WTC11 (cell line): ENCODE measurements around the gene PTPA. TPM values are rescaled to one million over a fixed set of nuclear protein-coding genes. Genes with fewer than 3 reads are reported as not detected.

Experiments used
- ATAC-seq: fragments of 200-7000 bp; cut with Tn5 transposase; 2 replicates; pipeline ENCODE4 v1.10.0; 2021; ENCODE audit warnings: mild to moderate bottlenecking, moderate library complexity
- CTCF ChIA-PET: fragments of 300-600 bp; sonication (Branson Sonifier 250); formaldehyde crosslinking; loops from one replicate; lab custom pipeline; 2021; ENCODE audit warnings: antibody characterized with exemption; lab: Charles Lee
- POLR2A ChIA-PET: fragments of 350-600 bp; sonication (Branson Sonifier 250); formaldehyde crosslinking; loops from one replicate; lab custom pipeline; 2021; ENCODE audit warnings: antibody characterized with exemption; lab: Charles Lee
- DNase-seq: peaks from one replicate; pipeline ENCODE4 v3.0.0; 2021; ENCODE audit warnings: low spot score
- H3K27ac Mint-ChIP-seq: 2 replicates; pipeline ENCODE4 v1.8.0; 2021; ENCODE audit warnings: mixed read lengths
- H3K27me3 Mint-ChIP-seq: 2 replicates; pipeline ENCODE4 v1.8.0; 2021; ENCODE audit warnings: low read depth, mild to moderate bottlenecking, moderate library complexity, mixed read lengths
- H3K36me3 Mint-ChIP-seq: 2 replicates; pipeline ENCODE4 v1.8.0; 2021; ENCODE audit warnings: mixed read lengths
- H3K4me1 Mint-ChIP-seq: 2 replicates; pipeline ENCODE4 v1.8.0; 2022; ENCODE audit warnings: mixed read lengths
- H3K4me3 Mint-ChIP-seq: 2 replicates; pipeline ENCODE4 v1.8.0; 2021; ENCODE audit warnings: mild to moderate bottlenecking, moderate library complexity, mixed read lengths
- H3K9me3 Mint-ChIP-seq: 2 replicates; pipeline ENCODE4 v1.8.0; 2021; ENCODE audit warnings: mixed read lengths
- FOXK1 ChIP-seq: sonication (generic); formaldehyde crosslinking; IDR thresholded peaks from 2 replicates; pipeline ENCODE4 v1.8.0; 2022; ENCODE audit warnings: mild to moderate bottlenecking, moderate library complexity, missing genetic modification reagents
- GRHL2 ChIP-seq: fragments of 250-450 bp; sonication (Bioruptor Pico); IDR thresholded peaks from 2 replicates; pipeline ENCODE4 v1.8.0; 2022; ENCODE audit warnings: mild to moderate bottlenecking, moderate library complexity; ENCODE audit not compliant: insufficient replicate concordance, severe bottlenecking
- GTF2I ChIP-seq: fragments of 250-450 bp; sonication (Bioruptor Pico); conservative IDR thresholded peaks from 2 replicates; pipeline ENCODE4 v1.4.0; 2021; ENCODE audit warnings: mild to moderate bottlenecking
- JAZF1 ChIP-seq: fragments of 250-450 bp; sonication (Bioruptor Pico); IDR thresholded peaks from 2 replicates; pipeline ENCODE4 v1.9.0; 2021; ENCODE audit warnings: moderate library complexity, mild to moderate bottlenecking, inconsistent platforms
- NFATC4 ChIP-seq: fragments of 250-450 bp; sonication (Bioruptor Pico); IDR thresholded peaks from 2 replicates; pipeline ENCODE4 v1.9.0; 2021; ENCODE audit warnings: mild to moderate bottlenecking
- OVOL2 ChIP-seq: fragments of 250-450 bp; sonication (Bioruptor Pico); IDR thresholded peaks from 2 replicates; pipeline ENCODE4 v1.9.0; 2021; ENCODE audit warnings: mild to moderate bottlenecking, borderline replicate concordance
- PREB ChIP-seq: sonication (generic); formaldehyde crosslinking; IDR thresholded peaks from 2 replicates; pipeline ENCODE4 v1.8.1; 2022; ENCODE audit warnings: mild to moderate bottlenecking, missing genetic modification reagents, moderate library complexity, borderline replicate concordance
- SMAD4 ChIP-seq: sonication (generic); formaldehyde crosslinking; IDR thresholded peaks from 2 replicates; pipeline ENCODE4 v1.8.0; 2022; ENCODE audit warnings: mild to moderate bottlenecking, missing genetic modification reagents
- SOX15 ChIP-seq: fragments of 250-450 bp; sonication (Bioruptor Pico); IDR thresholded peaks from 2 replicates; pipeline ENCODE4 v1.9.0; 2021; ENCODE audit warnings: mild to moderate bottlenecking
- ZBTB21 ChIP-seq: sonication (generic); formaldehyde crosslinking; IDR thresholded peaks from 2 replicates; pipeline ENCODE4 v1.8.1; 2023; ENCODE audit warnings: mild to moderate bottlenecking, missing genetic modification reagents, borderline replicate concordance
- ZNF232 ChIP-seq: sonication (generic); formaldehyde crosslinking; IDR thresholded peaks from 2 replicates; pipeline ENCODE4 v1.8.0; 2022; ENCODE audit warnings: mild to moderate bottlenecking, missing genetic modification reagents
- ZNF425 ChIP-seq: fragments of 250-450 bp; sonication (Bioruptor Pico); conservative IDR thresholded peaks from 2 replicates; pipeline ENCODE4 v1.9.0; 2021; ENCODE audit warnings: mild to moderate bottlenecking
- ZNF512 ChIP-seq: sonication (generic); formaldehyde crosslinking; IDR thresholded peaks from 2 replicates; pipeline ENCODE4 v1.8.1; 2022; ENCODE audit warnings: missing genetic modification reagents, borderline replicate concordance
- ZNF671 ChIP-seq: fragments of 250-450 bp; sonication (Bioruptor Pico); IDR thresholded peaks from 2 replicates; pipeline ENCODE4 v1.8.0; 2021; ENCODE audit warnings: mild to moderate bottlenecking
- total RNA-seq: library from RNA; stranded (reverse); gene quantifications from 3 replicates; pipeline ENCODE4 v1.2.3, GENCODE V29; 2021
- TF ChIP-seq, protein P1 (sequence below): sonication (generic); formaldehyde crosslinking; IDR thresholded peaks from 2 replicates; pipeline ENCODE4 v1.8.1; 2023; ENCODE audit warnings: mild to moderate bottlenecking, missing genetic modification reagents
- TF ChIP-seq, protein P2 (sequence below): sonication (generic); formaldehyde crosslinking; IDR thresholded peaks from 2 replicates; pipeline ENCODE4 v1.8.0; 2022; ENCODE audit warnings: mild to moderate bottlenecking, missing genetic modification reagents
- TF ChIP-seq, protein P3 (sequence below): sonication (generic); formaldehyde crosslinking; IDR thresholded peaks from 2 replicates; pipeline ENCODE4 v1.8.0; 2023; ENCODE audit warnings: missing genetic modification reagents

The PTPA gene
- total RNA-seq, 1 experiment from 2014 or later: 186 TPM

GRCh38 chr9:129108805-129109536, 2.2 kb upstream of the PTPA start:
- CTCF ChIA-PET: interaction anchor here (1.3 to 2.5 kb wide), 7 partner anchors 9 to 517 kb away, joined by 3 to 13 read pairs (median 5); partner anchors contain the start of genes NTMT1 and SH3GLB2
- DNase-seq (no peak), ATAC-seq (no peak)
- H3K27ac Mint-ChIP-seq: no peak overlapping the region
- peaks cover 17% of the 10 kb centered on the region for H3K27me3 Mint-ChIP-seq
- no peaks in the 10 kb centered on the region for H3K36me3 Mint-ChIP-seq
- H3K4me3 Mint-ChIP-seq: peak overlapping the region; percentile 65
- TF ChIP-seq ZNF512 (CRISPR knock-in tag) (no peak), ZNF232 (CRISPR knock-in tag) (no peak), FOXK1 (CRISPR knock-in tag) (no peak), SOX15 (no peak), OVOL2 (CRISPR knock-in tag) (no peak), JAZF1 (CRISPR knock-in tag) (no peak), NFATC4 (CRISPR knock-in tag) (no peak), ZNF671 (CRISPR knock-in tag) (no peak), PREB (CRISPR knock-in tag) (no peak), ZNF425 (CRISPR knock-in tag) (no peak), GTF2I (CRISPR knock-in tag) (no peak), ZBTB21 (no peak), GRHL2 (no peak), SMAD4 (CRISPR knock-in tag) (no peak)
- TF ChIP-seq, protein P1, sequence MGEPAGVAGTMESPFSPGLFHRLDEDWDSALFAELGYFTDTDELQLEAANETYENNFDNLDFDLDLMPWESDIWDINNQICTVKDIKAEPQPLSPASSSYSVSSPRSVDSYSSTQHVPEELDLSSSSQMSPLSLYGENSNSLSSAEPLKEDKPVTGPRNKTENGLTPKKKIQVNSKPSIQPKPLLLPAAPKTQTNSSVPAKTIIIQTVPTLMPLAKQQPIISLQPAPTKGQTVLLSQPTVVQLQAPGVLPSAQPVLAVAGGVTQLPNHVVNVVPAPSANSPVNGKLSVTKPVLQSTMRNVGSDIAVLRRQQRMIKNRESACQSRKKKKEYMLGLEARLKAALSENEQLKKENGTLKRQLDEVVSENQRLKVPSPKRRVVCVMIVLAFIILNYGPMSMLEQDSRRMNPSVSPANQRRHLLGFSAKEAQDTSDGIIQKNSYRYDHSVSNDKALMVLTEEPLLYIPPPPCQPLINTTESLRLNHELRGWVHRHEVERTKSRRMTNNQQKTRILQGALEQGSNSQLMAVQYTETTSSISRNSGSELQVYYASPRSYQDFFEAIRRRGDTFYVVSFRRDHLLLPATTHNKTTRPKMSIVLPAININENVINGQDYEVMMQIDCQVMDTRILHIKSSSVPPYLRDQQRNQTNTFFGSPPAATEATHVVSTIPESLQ (CRISPR knock-in tag): no peak
- TF ChIP-seq, protein P2, sequence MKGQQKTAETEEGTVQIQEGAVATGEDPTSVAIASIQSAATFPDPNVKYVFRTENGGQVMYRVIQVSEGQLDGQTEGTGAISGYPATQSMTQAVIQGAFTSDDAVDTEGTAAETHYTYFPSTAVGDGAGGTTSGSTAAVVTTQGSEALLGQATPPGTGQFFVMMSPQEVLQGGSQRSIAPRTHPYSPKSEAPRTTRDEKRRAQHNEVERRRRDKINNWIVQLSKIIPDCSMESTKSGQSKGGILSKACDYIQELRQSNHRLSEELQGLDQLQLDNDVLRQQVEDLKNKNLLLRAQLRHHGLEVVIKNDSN: no peak
- H3K9me3 Mint-ChIP-seq: no peaks in the 10 kb centered on the region
- POLR2A ChIA-PET: interaction anchor here (0.5 to 1.6 kb wide), 3 partner anchors 18 to 203 kb away, joined by 3 read pairs; no protein-coding TSS in a partner anchor
- peaks cover 16% of the 10 kb centered on the region for H3K4me1 Mint-ChIP-seq

DNA sequence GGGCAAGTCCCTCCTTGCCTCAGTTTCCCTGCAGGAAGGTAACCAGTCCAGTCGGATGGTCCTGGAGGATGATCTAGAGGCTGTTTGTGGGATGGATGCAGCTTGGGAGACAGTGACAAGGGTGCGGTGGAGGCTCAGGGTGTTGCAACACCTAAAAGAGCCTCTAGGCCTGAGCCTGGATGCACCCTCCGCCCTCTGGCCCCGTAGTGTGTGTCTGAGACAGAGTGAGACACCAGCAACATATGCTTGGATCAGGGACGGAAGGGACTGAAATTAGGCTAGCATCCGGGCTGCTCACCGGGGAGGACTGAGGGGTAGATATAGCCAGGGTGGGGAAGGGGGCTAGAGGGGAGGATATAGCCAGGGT, 1.7 kb upstream of the PTPA start:
- POLR2A ChIA-PET: interaction anchor here (0.5 to 1.6 kb wide), 2 partner anchors 17 to 105 kb away, joined by 3 read pairs; no protein-coding TSS in a partner anchor
- H3K36me3 Mint-ChIP-seq: no peaks in the 10 kb centered on the region
- ATAC-seq (peak; percentile 5), DNase-seq (peak; percentile 35)
- peaks cover 19% of the 10 kb centered on the region for H3K4me1 Mint-ChIP-seq
- no peaks in the 10 kb centered on the region for H3K9me3 Mint-ChIP-seq
- TF ChIP-seq, protein P3, sequence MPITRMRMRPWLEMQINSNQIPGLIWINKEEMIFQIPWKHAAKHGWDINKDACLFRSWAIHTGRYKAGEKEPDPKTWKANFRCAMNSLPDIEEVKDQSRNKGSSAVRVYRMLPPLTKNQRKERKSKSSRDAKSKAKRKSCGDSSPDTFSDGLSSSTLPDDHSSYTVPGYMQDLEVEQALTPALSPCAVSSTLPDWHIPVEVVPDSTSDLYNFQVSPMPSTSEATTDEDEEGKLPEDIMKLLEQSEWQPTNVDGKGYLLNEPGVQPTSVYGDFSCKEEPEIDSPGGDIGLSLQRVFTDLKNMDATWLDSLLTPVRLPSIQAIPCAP (CRISPR knock-in tag): no peak
- no peak overlapping the region for H3K27ac Mint-ChIP-seq
- H3K4me3 Mint-ChIP-seq: peak overlapping the region; percentile 65
- peaks cover 17% of the 10 kb centered on the region for H3K27me3 Mint-ChIP-seq
- CTCF ChIA-PET: interaction anchor here (0.9 to 2.5 kb wide), 9 partner anchors 9 to 516 kb away, joined by 3 to 13 read pairs (median 4); partner anchors contain the start of genes NTMT1 and SH3GLB2
